ENCODE measurements around the gene BEST1.

BEST1 gene

DNA sequence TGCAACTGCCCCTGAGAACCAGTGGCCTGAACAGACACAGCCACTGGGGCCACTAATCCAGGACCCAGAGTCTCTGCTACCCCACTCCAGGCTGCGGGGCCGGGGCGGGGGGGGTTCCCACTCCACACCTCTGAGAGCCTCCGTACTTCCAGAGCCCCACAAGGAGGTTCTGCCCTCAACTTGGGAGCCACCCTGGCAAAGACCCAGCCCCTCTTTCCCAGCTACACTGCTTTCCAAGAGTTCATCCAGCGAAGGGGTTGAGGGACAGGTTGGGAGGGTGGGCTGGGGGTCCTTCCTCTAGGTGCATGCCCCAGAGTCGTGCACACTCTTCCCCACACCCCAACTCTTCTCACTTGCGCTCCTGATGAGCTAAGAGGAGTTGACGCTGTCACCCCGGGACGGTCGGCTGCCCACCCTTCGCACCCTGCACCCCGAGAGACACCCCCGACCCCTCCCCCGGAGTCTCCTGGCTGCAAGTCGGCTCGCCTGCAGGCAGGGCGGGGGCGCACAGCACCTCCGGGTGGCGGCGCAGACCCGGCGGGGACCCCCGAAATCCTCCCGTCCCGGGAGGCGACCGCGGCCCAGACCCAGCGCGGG, 33.3 kb upstream of the BEST1 start:
- TF ChIP-seq, protein P1, sequence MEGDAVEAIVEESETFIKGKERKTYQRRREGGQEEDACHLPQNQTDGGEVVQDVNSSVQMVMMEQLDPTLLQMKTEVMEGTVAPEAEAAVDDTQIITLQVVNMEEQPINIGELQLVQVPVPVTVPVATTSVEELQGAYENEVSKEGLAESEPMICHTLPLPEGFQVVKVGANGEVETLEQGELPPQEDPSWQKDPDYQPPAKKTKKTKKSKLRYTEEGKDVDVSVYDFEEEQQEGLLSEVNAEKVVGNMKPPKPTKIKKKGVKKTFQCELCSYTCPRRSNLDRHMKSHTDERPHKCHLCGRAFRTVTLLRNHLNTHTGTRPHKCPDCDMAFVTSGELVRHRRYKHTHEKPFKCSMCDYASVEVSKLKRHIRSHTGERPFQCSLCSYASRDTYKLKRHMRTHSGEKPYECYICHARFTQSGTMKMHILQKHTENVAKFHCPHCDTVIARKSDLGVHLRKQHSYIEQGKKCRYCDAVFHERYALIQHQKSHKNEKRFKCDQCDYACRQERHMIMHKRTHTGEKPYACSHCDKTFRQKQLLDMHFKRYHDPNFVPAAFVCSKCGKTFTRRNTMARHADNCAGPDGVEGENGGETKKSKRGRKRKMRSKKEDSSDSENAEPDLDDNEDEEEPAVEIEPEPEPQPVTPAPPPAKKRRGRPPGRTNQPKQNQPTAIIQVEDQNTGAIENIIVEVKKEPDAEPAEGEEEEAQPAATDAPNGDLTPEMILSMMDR (IDR thresholded peaks at IDR 0.05; ENCODE audit: borderline replicate concordance, control extremely low read depth, extremely low read depth, insufficient read depth, missing control alignments) = no peak
- in situ Hi-C loops (cut with MboI; ENCODE audit: low sequenced_read_pairs, unreplicated experiment) = no loop called here
- DNase-seq (ENCODE audit: low spot score) = peak; percentile 48

DNA sequence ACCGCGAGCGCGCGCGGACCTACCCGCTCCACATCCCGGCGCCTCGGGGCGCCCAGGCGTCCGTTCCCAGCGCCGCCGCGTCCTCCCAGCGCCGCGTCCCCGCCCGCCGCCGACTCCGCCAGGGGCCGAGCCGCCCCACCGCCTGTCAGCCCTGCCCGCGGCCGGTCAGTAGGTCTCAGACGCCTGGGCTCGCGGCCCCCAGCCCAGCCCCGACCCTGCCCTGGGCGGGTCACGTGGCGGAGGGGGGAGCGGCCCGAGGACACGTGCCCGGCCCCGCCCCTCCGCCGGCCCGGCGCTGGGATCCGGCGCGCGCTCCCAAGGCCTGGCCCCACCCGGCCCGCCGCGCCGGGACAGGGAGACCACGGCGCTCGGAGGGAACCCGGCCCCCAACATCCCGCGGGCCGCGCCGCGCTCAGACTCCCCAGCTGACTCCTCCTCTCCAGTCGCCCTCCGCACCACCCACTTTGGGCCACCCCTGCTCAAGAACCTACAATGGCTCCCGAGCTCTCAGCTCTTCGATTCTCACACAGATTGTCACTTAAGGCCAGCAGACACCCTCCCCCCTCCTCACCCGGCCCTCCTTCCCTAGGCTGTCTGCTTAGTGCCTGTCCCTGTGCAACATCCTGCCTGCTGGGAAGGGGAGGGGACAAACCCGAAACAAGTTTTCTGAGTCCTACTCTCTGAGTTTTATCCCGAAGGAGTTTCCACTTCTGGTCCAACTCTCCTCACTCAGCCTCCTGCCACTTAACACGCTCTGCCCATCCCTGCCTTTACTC, 32.6 kb upstream of the BEST1 start, which contains the start of gene RAB3IL1:
TSS of gene RAB3IL1 (minus strand) at position 233 of the 776 bp plus-strand sequence. CDS start at position 34, 199 bp downstream.
- TF ChIP-seq, protein P1 (IDR thresholded peaks at IDR 0.05; ENCODE audit: borderline replicate concordance, control extremely low read depth, extremely low read depth, insufficient read depth, missing control alignments) = no peak
- in situ Hi-C loops (cut with MboI; ENCODE audit: low sequenced_read_pairs, unreplicated experiment) = no loop called here
- DNase-seq (ENCODE audit: low spot score) = peak; percentile 47

DNA sequence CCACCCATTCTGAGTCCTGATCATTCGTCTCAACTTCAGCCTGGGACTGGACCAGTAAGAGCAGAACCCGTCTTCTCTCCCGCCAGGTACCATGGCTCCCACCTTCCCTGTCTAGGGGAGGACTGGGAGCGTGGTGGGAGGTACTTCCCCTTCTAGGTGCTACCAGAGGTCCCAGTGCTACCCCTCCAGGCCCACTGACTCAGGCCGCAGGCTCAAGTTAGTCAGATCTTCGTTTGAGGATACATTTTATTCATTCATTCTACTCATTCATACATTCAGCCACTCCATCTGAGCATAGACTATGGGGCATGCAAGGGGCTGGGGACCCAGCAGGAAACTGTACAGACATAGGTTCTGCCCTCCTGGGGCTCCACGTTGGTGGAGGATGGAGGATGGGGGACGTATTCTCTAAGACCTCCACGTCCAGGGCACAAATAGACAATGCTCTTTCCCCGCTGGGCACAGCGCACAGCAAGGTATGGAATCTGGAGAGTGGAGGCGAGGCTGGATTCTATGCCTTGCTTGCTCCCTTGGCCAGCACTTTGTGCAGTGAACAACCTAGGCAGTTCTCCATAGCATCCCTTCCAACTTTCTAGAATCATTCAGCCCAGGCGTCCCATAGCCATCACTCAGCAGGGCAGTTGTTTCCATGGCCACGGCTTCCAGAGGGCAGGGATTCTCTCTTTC, 31.8 kb upstream of the BEST1 start:
- in situ Hi-C loops (cut with MboI; ENCODE audit: low sequenced_read_pairs, unreplicated experiment) = no loop called here

DNA sequence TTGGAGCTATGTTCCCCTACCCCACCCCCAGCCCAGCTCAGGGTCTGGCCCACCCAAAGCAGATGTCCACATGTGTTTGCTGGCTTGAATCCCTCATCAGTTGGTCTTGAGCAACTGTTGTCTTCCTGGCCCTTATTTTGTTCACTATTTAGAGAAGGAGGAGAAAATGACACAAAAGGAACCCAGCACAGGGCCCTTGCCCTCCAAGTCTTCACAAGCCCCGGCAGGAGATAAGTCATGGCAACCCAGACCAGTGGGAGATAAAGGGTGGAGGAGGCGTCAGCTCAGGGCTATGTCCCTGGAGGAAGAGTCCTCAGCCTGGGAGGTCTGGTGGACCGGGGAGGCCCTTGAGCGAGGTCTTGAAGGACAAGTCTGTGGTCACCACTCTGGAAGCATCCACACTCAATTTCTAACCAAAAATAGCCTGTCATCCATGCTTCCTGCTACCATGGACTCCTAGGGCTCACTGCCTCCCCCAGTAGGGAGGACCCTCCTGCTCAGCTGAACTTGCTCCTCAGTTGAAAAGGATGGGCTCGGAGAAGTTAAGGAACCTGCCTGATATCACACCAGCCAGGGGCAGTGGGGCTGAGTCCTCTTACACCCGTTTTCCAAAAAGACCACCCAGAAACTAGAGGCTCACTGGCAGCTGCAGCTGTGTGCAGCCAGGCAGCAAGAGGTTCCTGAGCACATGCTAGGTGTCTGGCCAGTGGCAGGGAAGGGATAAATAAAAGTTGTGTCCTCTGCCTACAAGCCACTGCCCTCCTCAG, 31.0 kb upstream of the BEST1 start:
- in situ Hi-C loops (cut with MboI; ENCODE audit: low sequenced_read_pairs, unreplicated experiment) = no loop called here
- TF ChIP-seq, protein P1 (IDR thresholded peaks at IDR 0.05; ENCODE audit: borderline replicate concordance, control extremely low read depth, extremely low read depth, insufficient read depth, missing control alignments) = no peak
- DNase-seq (ENCODE audit: low spot score) = no peak

More for the DNA sequence above, 31.8 kb upstream of the BEST1 start:
- DNase-seq (ENCODE audit: low spot score) = peak; percentile 22
- TF ChIP-seq, protein P1 (IDR thresholded peaks at IDR 0.05; ENCODE audit: borderline replicate concordance, control extremely low read depth, extremely low read depth, insufficient read depth, missing control alignments) = no peak

DNA sequence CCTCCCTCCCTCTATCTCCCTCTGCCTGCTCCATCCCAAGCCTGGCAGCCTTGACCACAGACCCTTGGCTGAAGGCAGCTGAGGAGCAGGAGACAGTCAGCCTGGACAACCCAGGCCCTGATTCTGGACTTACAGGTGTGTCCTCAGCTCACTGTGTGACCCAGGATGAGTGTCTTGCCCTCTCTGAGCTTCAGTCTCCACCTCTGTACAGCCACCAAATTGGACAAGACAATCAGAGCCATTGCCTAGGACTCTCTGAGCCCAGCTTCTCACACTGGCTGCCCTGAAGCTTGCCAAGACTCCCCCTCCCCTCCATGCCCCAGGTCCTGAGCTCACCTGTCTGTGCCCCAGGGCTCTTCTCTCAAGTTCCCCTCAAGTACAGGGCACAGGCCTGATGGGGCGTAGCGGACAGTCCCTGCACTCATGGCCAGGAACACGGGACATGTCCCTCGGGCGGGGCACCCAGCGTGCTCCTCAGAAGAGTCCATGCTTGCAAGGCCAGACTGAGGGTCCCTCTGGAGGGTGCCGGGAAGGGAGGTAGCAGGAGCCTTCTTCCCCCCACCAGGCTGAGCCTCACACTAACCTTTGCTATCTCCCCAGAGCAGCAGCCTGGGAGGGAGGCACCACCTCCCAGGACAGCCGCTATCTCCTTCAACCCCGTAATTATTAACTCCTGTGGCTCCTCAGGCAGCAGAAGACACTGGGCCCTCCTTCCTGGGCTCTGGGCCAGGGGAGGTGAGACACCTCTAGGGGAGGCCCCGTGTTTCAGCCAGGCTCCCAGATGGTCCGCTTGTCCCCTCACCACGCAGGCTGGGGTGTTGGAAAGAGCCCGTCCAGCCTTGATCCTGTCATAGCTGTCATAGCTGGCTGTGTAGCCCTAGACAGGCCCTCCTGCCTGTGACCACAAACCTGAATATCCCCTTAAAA, 30.2 kb upstream of the BEST1 start:
- DNase-seq (ENCODE audit: low spot score) = peak; percentile 22
- in situ Hi-C loops (cut with MboI; ENCODE audit: low sequenced_read_pairs, unreplicated experiment) = no loop called here
- TF ChIP-seq, protein P1 (IDR thresholded peaks at IDR 0.05; ENCODE audit: borderline replicate concordance, control extremely low read depth, extremely low read depth, insufficient read depth, missing control alignments) = no peak

Data from GM13976 (cell line).